Neural cell (in vitro differentiated cells): Measurements from ENCODE around the gene PDE8A. TPM values are rescaled to one million over a fixed set of nuclear protein-coding genes. Genes with fewer than 3 reads are reported as not detected.

Experiments used
- H2AFZ ChIP-seq: fragments of 200-600, 300-800 bp; sonication (generic), shearing (Covaris generic); 2 replicates; pipeline ENCODE4 v1.6.0; 2014; ENCODE audit warnings: low read depth, mild to moderate bottlenecking, antibody characterized with exemption, low read length, moderate library complexity
- H3F3A ChIP-seq: fragments of 200-600 bp; shearing (Covaris generic); 2 replicates; pipeline ENCODE4 v1.6.1; 2016; ENCODE audit warnings: mild to moderate bottlenecking, moderate library complexity, mixed read lengths, antibody characterized with exemption, low read length; ENCODE audit not compliant: insufficient read depth, poor library complexity, severe bottlenecking
- H3K27ac ChIP-seq: fragments of 200-600, 300-800 bp; sonication (generic), shearing (Covaris generic); 2 replicates; pipeline ENCODE4 v1.5.1; 2014; ENCODE audit warnings: mild to moderate bottlenecking, low read length, moderate library complexity
- H3K27me3 ChIP-seq: fragments of 300-800, 200-600 bp; sonication (generic), shearing (Covaris generic); 2 replicates; pipeline ENCODE4 v1.6.0; 2014; ENCODE audit warnings: mild to moderate bottlenecking, low read depth, low read length, moderate library complexity; ENCODE audit not compliant: insufficient read depth
- H3K36me3 ChIP-seq: fragments of 300-800, 200-600 bp; sonication (generic), shearing (Covaris generic); 2 replicates; pipeline ENCODE4 v1.5.1; 2014; ENCODE audit warnings: mild to moderate bottlenecking, antibody characterized with exemption, low read length, moderate library complexity; ENCODE audit not compliant: insufficient read depth
- H3K4me2 ChIP-seq: fragments of 300-800, 200-600 bp; sonication (generic), shearing (Covaris generic); 2 replicates; pipeline ENCODE4 v1.6.0; 2014; ENCODE audit warnings: mild to moderate bottlenecking, low read length
- H3K4me3 ChIP-seq: fragments of 300-800, 200-600 bp; sonication (generic), shearing (Covaris generic); 2 replicates; pipeline ENCODE4 v1.5.1; 2014; ENCODE audit warnings: mild to moderate bottlenecking, low read length, moderate library complexity
- H3K79me2 ChIP-seq: fragments of 200-600 bp; shearing (Covaris generic); replicated peaks from 2 replicates; pipeline ENCODE4 v1.6.0; 2014; ENCODE audit warnings: mild to moderate bottlenecking, low read length, moderate library complexity; ENCODE audit not compliant: insufficient read depth
- H3K9ac ChIP-seq: fragments of 300-800, 200-600 bp; sonication (generic), shearing (Covaris generic); 2 replicates; pipeline ENCODE4 v1.6.1; 2016; ENCODE audit warnings: mild to moderate bottlenecking, low read length, mixed read lengths
- H3K9me2 ChIP-seq: fragments of 200-600 bp; shearing (Covaris generic); 2 replicates; pipeline ENCODE4 v1.6.1; 2016; ENCODE audit warnings: mild to moderate bottlenecking, low read length, mixed read lengths; ENCODE audit not compliant: insufficient read depth
- H3K9me3 ChIP-seq: fragments of 200-600, 300-800 bp; sonication (generic), shearing (Covaris generic); 2 replicates; pipeline ENCODE4 v1.6.1; 2016; ENCODE audit warnings: mild to moderate bottlenecking, mixed run types, low read length, moderate library complexity, mixed read lengths
- H4K20me1 ChIP-seq: fragments of 200-600 bp; shearing (Covaris generic); 2 replicates; pipeline ENCODE4 v1.6.1; 2016; ENCODE audit warnings: mild to moderate bottlenecking, mixed run types; ENCODE audit not compliant: insufficient read depth
- CTCF ChIP-seq: fragments of 450-650 bp; IDR thresholded peaks from 2 replicates; pipeline ENCODE4 v1.5.1; 2014; ENCODE audit warnings: antibody characterized with exemption, mild to moderate bottlenecking, moderate library complexity; ENCODE audit not compliant: poor library complexity, severe bottlenecking
- EP300 ChIP-seq: fragments of 450-650 bp; conservative IDR thresholded peaks from 2 replicates; pipeline ENCODE4 v1.6.1; 2014; ENCODE audit warnings: antibody characterized with exemption, mild to moderate bottlenecking, moderate library complexity; ENCODE audit not compliant: poor library complexity, severe bottlenecking
- EZH2 ChIP-seq: fragments of 200-600, 300-800 bp; shearing (Covaris generic), sonication (generic); IDR thresholded peaks from 2 replicates; pipeline ENCODE4 v1.6.1; 2014; ENCODE audit warnings: antibody characterized with exemption, low read length, borderline replicate concordance, mild to moderate bottlenecking; ENCODE audit not compliant: insufficient read depth, poor library complexity, severe bottlenecking
- MXI1 ChIP-seq: fragments of 450-650 bp; conservative IDR thresholded peaks from 2 replicates; pipeline ENCODE4 v1.6.1; 2014; ENCODE audit warnings: antibody characterized with exemption, mild to moderate bottlenecking; ENCODE audit not compliant: poor library complexity, severe bottlenecking
- POLR2AphosphoS5 ChIP-seq: IDR thresholded peaks from 2 replicates; pipeline ENCODE4 v1.6.1; 2012
- RAD21 ChIP-seq: fragments of 450-650 bp; conservative IDR thresholded peaks from 2 replicates; pipeline ENCODE4 v1.6.1; 2014; ENCODE audit warnings: antibody characterized with exemption, mild to moderate bottlenecking, moderate library complexity
- SMC3 ChIP-seq: fragments of 450-650 bp; conservative IDR thresholded peaks from 2 replicates; pipeline ENCODE4 v1.6.1; 2014; ENCODE audit warnings: antibody characterized with exemption, mild to moderate bottlenecking, moderate library complexity; ENCODE audit not compliant: poor library complexity
- TAF1 ChIP-seq: IDR thresholded peaks from 2 replicates; pipeline ENCODE4 v1.6.1; 2012; ENCODE audit warnings: low read depth
- polyA plus RNA-seq: library from polyadenylated mRNA; depleted of rRNA; stranded (reverse); fragments of >200 nt; gene quantifications from 2 replicates; pipeline ENCODE4 v1.2.3, GENCODE V29; 2014
- TF ChIP-seq, protein P1 (sequence below): IDR thresholded peaks from 2 replicates; pipeline ENCODE4 v1.6.1; 2012; ENCODE audit warnings: borderline replicate concordance

Gene PDE8A
- polyA plus RNA-seq, 1 donor from 2014 or later, result 13.2 TPM

- H3K27me3 ChIP-seq, result no peaks in the 10 kb centered on the region
- H4K20me1 ChIP-seq, result no peaks in the 10 kb centered on the region
- H3K9ac ChIP-seq, result no peak overlapping the region
- no peak for TF ChIP-seq CTCF
- no peak for TF ChIP-seq EP300
- no peak for TF ChIP-seq RAD21
- TF ChIP-seq SMC3, result no peak
- no peak for TF ChIP-seq TAF1
- TF ChIP-seq EZH2, result no peak
- TF ChIP-seq, protein P1, sequence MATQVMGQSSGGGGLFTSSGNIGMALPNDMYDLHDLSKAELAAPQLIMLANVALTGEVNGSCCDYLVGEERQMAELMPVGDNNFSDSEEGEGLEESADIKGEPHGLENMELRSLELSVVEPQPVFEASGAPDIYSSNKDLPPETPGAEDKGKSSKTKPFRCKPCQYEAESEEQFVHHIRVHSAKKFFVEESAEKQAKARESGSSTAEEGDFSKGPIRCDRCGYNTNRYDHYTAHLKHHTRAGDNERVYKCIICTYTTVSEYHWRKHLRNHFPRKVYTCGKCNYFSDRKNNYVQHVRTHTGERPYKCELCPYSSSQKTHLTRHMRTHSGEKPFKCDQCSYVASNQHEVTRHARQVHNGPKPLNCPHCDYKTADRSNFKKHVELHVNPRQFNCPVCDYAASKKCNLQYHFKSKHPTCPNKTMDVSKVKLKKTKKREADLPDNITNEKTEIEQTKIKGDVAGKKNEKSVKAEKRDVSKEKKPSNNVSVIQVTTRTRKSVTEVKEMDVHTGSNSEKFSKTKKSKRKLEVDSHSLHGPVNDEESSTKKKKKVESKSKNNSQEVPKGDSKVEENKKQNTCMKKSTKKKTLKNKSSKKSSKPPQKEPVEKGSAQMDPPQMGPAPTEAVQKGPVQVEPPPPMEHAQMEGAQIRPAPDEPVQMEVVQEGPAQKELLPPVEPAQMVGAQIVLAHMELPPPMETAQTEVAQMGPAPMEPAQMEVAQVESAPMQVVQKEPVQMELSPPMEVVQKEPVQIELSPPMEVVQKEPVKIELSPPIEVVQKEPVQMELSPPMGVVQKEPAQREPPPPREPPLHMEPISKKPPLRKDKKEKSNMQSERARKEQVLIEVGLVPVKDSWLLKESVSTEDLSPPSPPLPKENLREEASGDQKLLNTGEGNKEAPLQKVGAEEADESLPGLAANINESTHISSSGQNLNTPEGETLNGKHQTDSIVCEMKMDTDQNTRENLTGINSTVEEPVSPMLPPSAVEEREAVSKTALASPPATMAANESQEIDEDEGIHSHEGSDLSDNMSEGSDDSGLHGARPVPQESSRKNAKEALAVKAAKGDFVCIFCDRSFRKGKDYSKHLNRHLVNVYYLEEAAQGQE, result no peak
- no peak for TF ChIP-seq POLR2AphosphoS5
- no peak for TF ChIP-seq MXI1
- H3K4me2 ChIP-seq, result no peak overlapping the region
- no peak overlapping the region for H3K27ac ChIP-seq
- H3F3A ChIP-seq, result no peaks in the 10 kb centered on the region
- H2AFZ ChIP-seq, result no peak overlapping the region
- H3K79me2 ChIP-seq, result no peaks in the 10 kb centered on the region
- no peak overlapping the region for H3K4me3 ChIP-seq
- no peaks in the 10 kb centered on the region for H3K9me3 ChIP-seq
- H3K9me2 ChIP-seq, result no peaks in the 10 kb centered on the region
- no peaks in the 10 kb centered on the region for H3K36me3 ChIP-seq
Measured at GRCh38 chr15:84991014-84991712, 9.5 kb downstream of the PDE8A start.

GRCh38 chr15:84992157-84992944 is 10.7 kb downstream of the PDE8A start:
- Histone ChIP-seq H3K36me3 (no peaks in the 10 kb centered on the region), H3K27ac (no peak overlapping the region), H3K4me2 (no peak overlapping the region), H3K4me3 (no peak overlapping the region), H2AFZ (no peak overlapping the region), H4K20me1 (no peaks in the 10 kb centered on the region), H3K9ac (no peak overlapping the region), H3F3A (no peaks in the 10 kb centered on the region), H3K9me2 (no peaks in the 10 kb centered on the region), H3K9me3 (no peaks in the 10 kb centered on the region), H3K79me2 (no peaks in the 10 kb centered on the region), H3K27me3 (no peaks in the 10 kb centered on the region)
- TF ChIP-seq TAF1, result no peak
- TF ChIP-seq, protein P1, result no peak
- no peak for TF ChIP-seq CTCF
- TF ChIP-seq EP300, result no peak
- no peak for TF ChIP-seq POLR2AphosphoS5
- TF ChIP-seq MXI1, result no peak
- no peak for TF ChIP-seq RAD21
- no peak for TF ChIP-seq EZH2
- no peak for TF ChIP-seq SMC3
